WTC11 (cell line): ENCODE data around the gene STRIP1. TPM values are rescaled to one million over a fixed set of nuclear protein-coding genes. Genes with fewer than 3 reads are reported as not detected.

Source experiments
- ATAC-seq: fragments of 200-7000 bp; cut with Tn5 transposase; 2 replicates; pipeline ENCODE4 v1.10.0; 2021; ENCODE audit warnings: mild to moderate bottlenecking, moderate library complexity
- CTCF ChIA-PET: fragments of 300-600 bp; sonication (Branson Sonifier 250); formaldehyde crosslinking; loops from one replicate; lab custom pipeline; 2021; ENCODE audit warnings: antibody characterized with exemption; lab: Charles Lee
- POLR2A ChIA-PET: fragments of 350-600 bp; sonication (Branson Sonifier 250); formaldehyde crosslinking; loops from one replicate; lab custom pipeline; 2021; ENCODE audit warnings: antibody characterized with exemption; lab: Charles Lee
- DNase-seq: peaks from one replicate; pipeline ENCODE4 v3.0.0; 2021; ENCODE audit warnings: low spot score
- H3K27ac Mint-ChIP-seq: 2 replicates; pipeline ENCODE4 v1.8.0; 2021; ENCODE audit warnings: mixed read lengths
- H3K27me3 Mint-ChIP-seq: 2 replicates; pipeline ENCODE4 v1.8.0; 2021; ENCODE audit warnings: low read depth, mild to moderate bottlenecking, moderate library complexity, mixed read lengths
- H3K36me3 Mint-ChIP-seq: 2 replicates; pipeline ENCODE4 v1.8.0; 2021; ENCODE audit warnings: mixed read lengths
- H3K4me1 Mint-ChIP-seq: 2 replicates; pipeline ENCODE4 v1.8.0; 2022; ENCODE audit warnings: mixed read lengths
- H3K4me3 Mint-ChIP-seq: 2 replicates; pipeline ENCODE4 v1.8.0; 2021; ENCODE audit warnings: mild to moderate bottlenecking, moderate library complexity, mixed read lengths
- H3K9me3 Mint-ChIP-seq: 2 replicates; pipeline ENCODE4 v1.8.0; 2021; ENCODE audit warnings: mixed read lengths
- ATF6 ChIP-seq: sonication (generic); formaldehyde crosslinking; IDR thresholded peaks from 2 replicates; pipeline ENCODE4 v1.8.1; 2023; ENCODE audit warnings: mild to moderate bottlenecking, missing genetic modification reagents
- CDX4 ChIP-seq: fragments of 250-450 bp; sonication (Bioruptor Pico); IDR thresholded peaks from 2 replicates; pipeline ENCODE4 v1.9.0; 2021; ENCODE audit warnings: moderate library complexity, mild to moderate bottlenecking, inconsistent platforms, borderline replicate concordance
- CTCF ChIP-seq: fragments of 200-600 bp; IDR thresholded peaks from 2 replicates; pipeline ENCODE4 v1.8.0; 2022; ENCODE audit warnings: antibody characterized with exemption
- E2F4 ChIP-seq: sonication (generic); formaldehyde crosslinking; IDR thresholded peaks from 2 replicates; pipeline ENCODE4 v1.8.1; 2022; ENCODE audit warnings: low read depth, mild to moderate bottlenecking, moderate library complexity, missing genetic modification reagents, borderline replicate concordance
- FOXJ3 ChIP-seq: sonication (generic); formaldehyde crosslinking; IDR thresholded peaks from 2 replicates; pipeline ENCODE4 v1.9.0; 2021; ENCODE audit warnings: missing genetic modification reagents, mild to moderate bottlenecking, borderline replicate concordance
- FOXK1 ChIP-seq: sonication (generic); formaldehyde crosslinking; IDR thresholded peaks from 2 replicates; pipeline ENCODE4 v1.8.0; 2022; ENCODE audit warnings: mild to moderate bottlenecking, moderate library complexity, missing genetic modification reagents
- NR1H2 ChIP-seq: sonication (generic); formaldehyde crosslinking; IDR thresholded peaks from 2 replicates; pipeline ENCODE4 v1.9.0; 2021; ENCODE audit warnings: mild to moderate bottlenecking, moderate library complexity, missing genetic modification reagents
- OVOL2 ChIP-seq: fragments of 250-450 bp; sonication (Bioruptor Pico); IDR thresholded peaks from 2 replicates; pipeline ENCODE4 v1.9.0; 2021; ENCODE audit warnings: mild to moderate bottlenecking, borderline replicate concordance
- PRDM15 ChIP-seq: sonication (generic); formaldehyde crosslinking; IDR thresholded peaks from 2 replicates; pipeline ENCODE4 v1.8.0; 2022; ENCODE audit warnings: missing genetic modification reagents
- ZNF232 ChIP-seq: sonication (generic); formaldehyde crosslinking; IDR thresholded peaks from 2 replicates; pipeline ENCODE4 v1.8.0; 2022; ENCODE audit warnings: mild to moderate bottlenecking, missing genetic modification reagents
- ZNF671 ChIP-seq: fragments of 250-450 bp; sonication (Bioruptor Pico); IDR thresholded peaks from 2 replicates; pipeline ENCODE4 v1.8.0; 2021; ENCODE audit warnings: mild to moderate bottlenecking
- total RNA-seq: library from RNA; stranded (reverse); gene quantifications from 3 replicates; pipeline ENCODE4 v1.2.3, GENCODE V29; 2021

The STRIP1 gene
- total RNA-seq, 1 experiment from 2014 or later, result 42.8 TPM

- POLR2A ChIA-PET, result interaction anchor here (0.7 kb wide), 1 partner anchor 34 kb away, joined by 3 read pairs; no protein-coding TSS in a partner anchor
Observed at GRCh38 chr1:110098222-110099026, 64.0 kb downstream of the STRIP1 start.

GRCh38 chr1:110100335-110100734 is 65.9 kb downstream of the STRIP1 start:
- no peaks in the 10 kb centered on the region for H3K36me3 Mint-ChIP-seq
- H3K9me3 Mint-ChIP-seq, result no peaks in the 10 kb centered on the region
- DNase-seq, result no peak
- POLR2A ChIA-PET, result interaction anchor here (0.6 kb wide), 1 partner anchor 39 kb away, joined by 3 read pairs; no protein-coding TSS in a partner anchor
- no peak overlapping the region for H3K27ac Mint-ChIP-seq
- no peak overlapping the region for H3K4me3 Mint-ChIP-seq
- ATAC-seq, result no peak
- TF ChIP-seq FOXK1 (CRISPR knock-in tag) (no peak), ZNF232 (CRISPR knock-in tag) (no peak), CTCF (no peak)
- no peaks in the 10 kb centered on the region; the same call in 1 of the 2 replicates for H3K27me3 Mint-ChIP-seq
- CTCF ChIA-PET, result interaction anchor here (1.5 to 11.3 kb wide), 6 partner anchors 10 to 47 kb away, joined by 3 to 291 read pairs (median 32); no protein-coding TSS in a partner anchor
- no peaks in the 10 kb centered on the region for H3K4me1 Mint-ChIP-seq

More at GRCh38 chr1:110098222-110099026, 64.0 kb downstream of the STRIP1 start:
- TF ChIP-seq CDX4 (CRISPR knock-in tag) (no peak), PRDM15 (0 out of 2 replicates have a peak, but pooled peaks have one; percentile 17), ZNF671 (CRISPR knock-in tag) (no peak)
- TF ChIP-seq, all 79 proteins: peak for 1
- ATAC-seq (no peak), DNase-seq (no peak)
- H3K27ac Mint-ChIP-seq, result no peak overlapping the region
- H3K9me3 Mint-ChIP-seq, result no peaks in the 10 kb centered on the region
- H3K36me3 Mint-ChIP-seq, result no peaks in the 10 kb centered on the region
- CTCF ChIA-PET, result interaction anchor here (0.8 to 11.3 kb wide), 6 partner anchors 7 to 68 kb away, joined by 3 to 291 read pairs (median 15); no protein-coding TSS in a partner anchor
- H3K4me1 Mint-ChIP-seq, result no peaks in the 10 kb centered on the region
- H3K4me3 Mint-ChIP-seq, result no peak overlapping the region
- peaks cover 4% of the 10 kb centered on the region for H3K27me3 Mint-ChIP-seq

- no peaks in the 10 kb centered on the region for H3K9me3 Mint-ChIP-seq
- ATAC-seq (no peak), DNase-seq (no peak)
- H3K36me3 Mint-ChIP-seq, result no peaks in the 10 kb centered on the region
- H3K27ac Mint-ChIP-seq, result no peak overlapping the region
- H3K4me3 Mint-ChIP-seq, result no peak overlapping the region
- ChIA-PET CTCF (interaction anchor here (5.0 to 11.3 kb wide), 4 partner anchors 12 to 49 kb away, joined by 29 to 291 read pairs (median 61); no protein-coding TSS in a partner anchor), POLR2A (no interaction called here)
- H3K4me1 Mint-ChIP-seq, result no peaks in the 10 kb centered on the region
- TF ChIP-seq ATF6 (CRISPR knock-in tag), result no peak
- no peak for TF ChIP-seq ZNF232 (CRISPR knock-in tag)
- TF ChIP-seq NR1H2, result no peak
- TF ChIP-seq E2F4 (CRISPR knock-in tag), result no peak
- no peak for TF ChIP-seq FOXJ3
- no peak for TF ChIP-seq OVOL2 (CRISPR knock-in tag)
- no peaks in the 10 kb centered on the region for H3K27me3 Mint-ChIP-seq
Observed at GRCh38 chr1:110102081-110102480, 67.7 kb downstream of the STRIP1 start.
